GM12878 (cell line): ENCODE results near the gene MIEN1. TPM values are rescaled to one million over a fixed set of nuclear protein-coding genes. Genes with fewer than 3 reads are reported as not detected.

Experiments
- CBFB ChIP-seq: IDR thresholded peaks from 2 replicates; pipeline ENCODE4 v1.6.1; 2016; ENCODE audit warnings: antibody characterized with exemption, low read depth
- E2F8 ChIP-seq: fragments of 450-650 bp; IDR thresholded peaks from 2 replicates; pipeline ENCODE4 v1.6.1; 2018; ENCODE audit warnings: mild to moderate bottlenecking, low read depth, moderate library complexity; ENCODE audit not compliant: partially characterized antibody
- E4F1 ChIP-seq: fragments of 450-650 bp; IDR thresholded peaks from 2 replicates; pipeline ENCODE4 v1.6.1; 2018; ENCODE audit warnings: borderline replicate concordance, mild to moderate bottlenecking; ENCODE audit not compliant: partially characterized antibody
- ELK1 ChIP-seq: IDR thresholded peaks from 2 replicates; pipeline ENCODE4 v1.6.1; 2012; ENCODE audit warnings: low read depth, low read length, improper control_type of control experiment
- PKNOX1 ChIP-seq: fragments of 450-650 bp; IDR thresholded peaks from 2 replicates; pipeline ENCODE4 v1.6.1; 2016; ENCODE audit warnings: mild to moderate bottlenecking
- RAD21 ChIP-seq: IDR thresholded peaks from 2 replicates; pipeline ENCODE4 v1.6.1; 2011; ENCODE audit warnings: mild to moderate bottlenecking, low read depth, low read length, moderate library complexity; ENCODE audit not compliant: insufficient read depth
- RAD51 ChIP-seq: fragments of 450-650 bp; IDR thresholded peaks from 2 replicates; pipeline ENCODE4 v1.6.1; 2016; ENCODE audit warnings: moderate library complexity, mild to moderate bottlenecking, inconsistent platforms
- ZBED1 ChIP-seq: IDR thresholded peaks from 2 replicates; pipeline ENCODE4 v1.6.1; 2016; ENCODE audit warnings: borderline replicate concordance
- polyA plus RNA-seq, 11 experiments: library from polyadenylated mRNA; depleted of rRNA in 4 of 11; unstranded in 6 of 11; stranded (reverse) in 5 of 11; fragments of >200 nt; fragmentation: Nextera tagmentation in 4 of 11; fragmentation: Illumina TruSeq in 1 of 11; extraction: Ambion mirVana in 4 of 11; extraction: Trizol in 1 of 11; gene quantifications; 1 replicate in 1 of 11; 2 replicates in 10 of 11; pipeline versions ENCODE4 v1.2.1 to v1.2.3, GENCODE V29; 2011 to 2016; ENCODE audit warnings: inconsistent platforms in 2 of 11, missing spikeins in 2 of 11, low read depth in 1 of 11
- total RNA-seq, 4 experiments: library from RNA; depleted of rRNA in 3 of 4; stranded (reverse); fragments of >200 nt in 3 of 4; fragmentation: Illumina TruSeq in 1 of 4; extraction: Trizol in 1 of 4; gene quantifications; 2 replicates each; pipeline versions ENCODE4 v1.2.1 to v1.2.3, GENCODE V29; 2013 to 2021

MIEN1 gene
- total and polyA plus RNA-seq, 10 of the 15 experiments (the other 5 are each of a cell fraction or from before 2014, with no cell fraction given), result 24.9 to 89.1 (median 47.7) TPM

- no peak for TF ChIP-seq E4F1
- TF ChIP-seq ZBED1, result no peak
- no peak for TF ChIP-seq ELK1
- no peak for TF ChIP-seq RAD51
- no peak for TF ChIP-seq CBFB
- TF ChIP-seq E2F8, result no peak
- no peak for TF ChIP-seq PKNOX1
- no peak for TF ChIP-seq RAD21
These were observed 12.6 kb upstream of the MIEN1 start (continued) for GRCh38 chr17:39742856-39743436.
